Activated B cell treated with CpG ODN at 0.5 μM for 24 hours (primary cell): ENCODE measurements around the gene PPARG. TPM values are rescaled to one million over a fixed set of nuclear protein-coding genes. Genes with fewer than 3 reads are reported as not detected.
"Not testable (repeated sequence)": the region's sequence is repeated elsewhere in the genome, so short reads cannot be mapped to it uniquely, and the experiment has no call there.

Source experiments
- ATAC-seq: fragments of 200-7000 bp; cut with Tn5 transposase; one replicate; pipeline ENCODE4 v1.10.0; 2021; ENCODE audit warnings: low read depth, mild to moderate bottlenecking, moderate library complexity
- CTCF ChIA-PET: fragments of 350-600 bp; sonication (Branson Sonifier 250); formaldehyde crosslinking; loops from one replicate; lab custom pipeline; 2021; ENCODE audit warnings: antibody characterized with exemption; lab: Charles Lee
- POLR2A ChIA-PET: fragments of 350-600 bp; sonication (Branson Sonifier 250); formaldehyde crosslinking; loops from one replicate; lab custom pipeline; 2021; ENCODE audit warnings: antibody characterized with exemption; lab: Charles Lee
- DNase-seq: peaks from one replicate; pipeline ENCODE4 v3.0.0; 2022
- H3K27ac Mint-ChIP-seq: one replicate; pipeline ENCODE4 v1.8.0; 2020; ENCODE audit warnings: mixed read lengths
- H3K27me3 Mint-ChIP-seq: one replicate; pipeline ENCODE4 v1.8.0; 2021; ENCODE audit warnings: mixed read lengths
- H3K36me3 Mint-ChIP-seq: one replicate; pipeline ENCODE4 v1.8.0; 2021; ENCODE audit warnings: low read depth, mixed read lengths
- H3K4me1 Mint-ChIP-seq: one replicate; pipeline ENCODE4 v1.8.0; 2021; ENCODE audit warnings: mixed read lengths
- H3K4me3 Mint-ChIP-seq: one replicate; pipeline ENCODE4 v1.8.0; 2020; ENCODE audit warnings: mild to moderate bottlenecking, mixed read lengths
- H3K9me3 Mint-ChIP-seq: one replicate; pipeline ENCODE4 v1.8.0; 2020; ENCODE audit warnings: mixed read lengths
- CTCF ChIP-seq: fragments of 200-600 bp; IDR thresholded peaks from one replicate; pipeline ENCODE4 v1.8.0; 2022; ENCODE audit warnings: antibody characterized with exemption, mild to moderate bottlenecking
- intact Hi-C: fragments of 100-400 bp; cut with micrococcal nuclease; formaldehyde crosslinking; loops from one replicate; pipeline ENCODE4 v1.15.1; 2024
- total RNA-seq: library from RNA; stranded (reverse); gene quantifications from 2 replicates; pipeline ENCODE4 v1.2.3, GENCODE V29; 2022

PPARG gene
- total RNA-seq, 1 donor from 2014 or later = not detected

GRCh38 chr3:12468757-12469156 is 179.9 kb downstream of the PPARG start:
- Mint-ChIP-seq H3K27me3 (peaks cover 2% of the 10 kb centered on the region), H3K4me1 (peaks cover 3% of the 10 kb centered on the region), H3K9me3 (no peaks in the 10 kb centered on the region), H3K27ac (no peak overlapping the region), H3K4me3 (no peak overlapping the region), H3K36me3 (no peaks in the 10 kb centered on the region)
- CTCF ChIA-PET = interaction anchor here (3.6 kb wide), 1 partner anchor 11 kb away, joined by 10 read pairs; no protein-coding TSS in a partner anchor
- DNase-seq (no peak), ATAC-seq (no peak)
- intact Hi-C loops = no loop called here
- TF ChIP-seq CTCF = no peak
- POLR2A ChIA-PET = no interaction called here

- DNase-seq, POLR2A ChIA-PET, ATAC-seq, H3K36me3 Mint-ChIP-seq, intact Hi-C loops, H3K9me3 Mint-ChIP-seq, H3K27me3 Mint-ChIP-seq, H3K4me1 Mint-ChIP-seq, H3K4me3 Mint-ChIP-seq, H3K27ac Mint-ChIP-seq: not testable (repeated sequence)
- CTCF ChIA-PET = interaction anchor here (3.6 kb wide), 1 partner anchor 11 kb away, joined by 10 read pairs; no protein-coding TSS in a partner anchor
These were observed 180.4 kb downstream of the PPARG start for GRCh38 chr3:12469222-12469621.

GRCh38 chr3:12470111-12470510 is 181.2 kb downstream of the PPARG start:
- POLR2A ChIA-PET = no interaction called here
- peaks cover 3% of the 10 kb centered on the region for H3K4me1 Mint-ChIP-seq
- intact Hi-C loops = no loop called here
- no peaks in the 10 kb centered on the region for H3K36me3 Mint-ChIP-seq
- CTCF ChIA-PET = interaction anchor here (3.6 kb wide), 1 partner anchor 10 kb away, joined by 10 read pairs; no protein-coding TSS in a partner anchor
- no peak overlapping the region for H3K27ac Mint-ChIP-seq
- no peak overlapping the region for H3K4me3 Mint-ChIP-seq
- DNase-seq (no peak), ATAC-seq (no peak)
- no peak for TF ChIP-seq CTCF
- H3K9me3 Mint-ChIP-seq = no peaks in the 10 kb centered on the region
- peaks cover 2% of the 10 kb centered on the region for H3K27me3 Mint-ChIP-seq

- DNase-seq = no peak
- TF ChIP-seq CTCF = no peak
- no peak overlapping the region for H3K27ac Mint-ChIP-seq
- peaks cover 3% of the 10 kb centered on the region for H3K4me1 Mint-ChIP-seq
- POLR2A ChIA-PET = interaction anchor here (0.5 kb wide), 1 partner anchor 107 kb away, joined by 3 read pairs; no protein-coding TSS in a partner anchor
- H3K36me3 Mint-ChIP-seq = no peaks in the 10 kb centered on the region
- ATAC-seq = no peak
- CTCF ChIA-PET = interaction anchor here (3.6 kb wide), 1 partner anchor 9 kb away, joined by 10 read pairs; no protein-coding TSS in a partner anchor
- peaks cover 2% of the 10 kb centered on the region for H3K27me3 Mint-ChIP-seq
- H3K4me3 Mint-ChIP-seq = no peak overlapping the region
- intact Hi-C loops = no loop called here
- H3K9me3 Mint-ChIP-seq = no peaks in the 10 kb centered on the region
These were observed 181.8 kb downstream of the PPARG start for GRCh38 chr3:12470680-12471079.

- TF ChIP-seq CTCF = no peak
- Mint-ChIP-seq H3K27ac (no peak overlapping the region), H3K27me3 (peaks cover 2% of the 10 kb centered on the region), H3K36me3 (no peaks in the 10 kb centered on the region), H3K9me3 (no peaks in the 10 kb centered on the region), H3K4me1 (peaks cover 3% of the 10 kb centered on the region), H3K4me3 (no peak overlapping the region)
- ATAC-seq (peak; percentile 64), DNase-seq (no peak)
- CTCF ChIA-PET = interaction anchor here (3.6 kb wide), 1 partner anchor 9 kb away, joined by 10 read pairs; no protein-coding TSS in a partner anchor
- intact Hi-C loops = no loop called here
- POLR2A ChIA-PET = no interaction called here
These were observed 182.4 kb downstream of the PPARG start for GRCh38 chr3:12471241-12471640.
